HEK293 (cell line): ENCODE measurements around the gene ZNHIT3.

ENCODE experiments used
- BCL11B ChIP-seq: fragments of 450-650 bp; formaldehyde crosslinking; IDR thresholded peaks from 2 replicates; pipeline ENCODE4 v1.5.1; 2016; ENCODE audit warnings: low read depth, missing biosample characterization, missing genetic modification characterization
- GFI1B ChIP-seq: fragments of 450-650 bp; formaldehyde crosslinking; IDR thresholded peaks from 2 replicates; pipeline ENCODE4 v1.5.1; 2016; ENCODE audit warnings: missing biosample characterization, missing genetic modification characterization
- GLI2 ChIP-seq: fragments of 450-650 bp; formaldehyde crosslinking; IDR thresholded peaks from 2 replicates; pipeline ENCODE4; 2017; ENCODE audit warnings: missing biosample characterization, missing genetic modification characterization, low read depth, borderline replicate concordance
- INSM2 ChIP-seq: fragments of 450-650 bp; formaldehyde crosslinking; IDR thresholded peaks from 2 replicates; pipeline ENCODE4 v1.5.1; 2016; ENCODE audit warnings: missing biosample characterization, missing genetic modification characterization
- OSR2 ChIP-seq: fragments of 450-650 bp; formaldehyde crosslinking; IDR thresholded peaks from 2 replicates; pipeline ENCODE4 v1.5.1; 2016; ENCODE audit warnings: missing biosample characterization, missing genetic modification characterization
- SP7 ChIP-seq: fragments of 450-650 bp; formaldehyde crosslinking; IDR thresholded peaks from 2 replicates; pipeline ENCODE4 v1.5.1; 2016; ENCODE audit warnings: missing biosample characterization, missing genetic modification characterization
- TCF7L2 ChIP-seq: IDR thresholded peaks from 2 replicates; pipeline ENCODE4 v1.6.1; 2011; ENCODE audit warnings: low read depth, mild to moderate bottlenecking, inconsistent platforms, low read length, moderate library complexity, borderline replicate concordance
- ZBTB1 ChIP-seq: fragments of 450-650 bp; formaldehyde crosslinking; IDR thresholded peaks from 2 replicates; pipeline ENCODE4 v1.5.1; 2016; ENCODE audit warnings: missing biosample characterization, missing genetic modification characterization
- ZBTB48 ChIP-seq: fragments of 450-650 bp; formaldehyde crosslinking; IDR thresholded peaks from 2 replicates; pipeline ENCODE4 v1.5.1; 2016; ENCODE audit warnings: missing biosample characterization, missing genetic modification characterization
- ZBTB7A ChIP-seq: fragments of 450-650 bp; formaldehyde crosslinking; IDR thresholded peaks from 2 replicates; pipeline ENCODE4 v1.5.1; 2016; ENCODE audit warnings: low read depth, missing biosample characterization, missing genetic modification characterization
- ZFP41 ChIP-seq: fragments of 450-650 bp; formaldehyde crosslinking; IDR thresholded peaks from 2 replicates; pipeline ENCODE4 v1.5.1; 2016; ENCODE audit warnings: missing biosample characterization, missing genetic modification characterization, borderline replicate concordance
- ZIC2 ChIP-seq: fragments of 450-650 bp; formaldehyde crosslinking; IDR thresholded peaks from 2 replicates; pipeline ENCODE4 v1.5.1; 2016; ENCODE audit warnings: missing biosample characterization, missing genetic modification characterization
- ZNF112 ChIP-seq: fragments of 450-650 bp; formaldehyde crosslinking; IDR thresholded peaks from 2 replicates; pipeline ENCODE4 v1.5.0; 2017; ENCODE audit warnings: missing biosample characterization, missing genetic modification characterization
- ZNF138 ChIP-seq: fragments of 450-650 bp; formaldehyde crosslinking; IDR thresholded peaks from 2 replicates; pipeline ENCODE4 v1.5.1; 2016; ENCODE audit warnings: missing biosample characterization, missing genetic modification characterization, borderline replicate concordance
- ZNF140 ChIP-seq: fragments of 450-650 bp; formaldehyde crosslinking; IDR thresholded peaks from 2 replicates; pipeline ENCODE4 v1.5.1; 2016; ENCODE audit warnings: missing biosample characterization, missing genetic modification characterization
- ZNF16 ChIP-seq: fragments of 450-650 bp; formaldehyde crosslinking; IDR thresholded peaks from 2 replicates; pipeline ENCODE4 v1.5.1; 2016; ENCODE audit warnings: low read depth, missing biosample characterization, missing genetic modification characterization
- ZNF19 ChIP-seq: fragments of 450-650 bp; formaldehyde crosslinking; IDR thresholded peaks from 2 replicates; pipeline ENCODE4; 2016; ENCODE audit warnings: missing biosample characterization, missing genetic modification characterization, low read depth
- ZNF23 ChIP-seq: fragments of 450-650 bp; formaldehyde crosslinking; IDR thresholded peaks from 2 replicates; pipeline ENCODE4 v1.5.1; 2016; ENCODE audit warnings: missing biosample characterization, missing genetic modification characterization, borderline replicate concordance
- ZNF292 ChIP-seq: fragments of 450-650 bp; formaldehyde crosslinking; IDR thresholded peaks from 2 replicates; pipeline ENCODE4 v1.5.1; 2016; ENCODE audit warnings: low read depth, missing biosample characterization, missing genetic modification characterization, borderline replicate concordance
- ZNF311 ChIP-seq: fragments of 450-650 bp; formaldehyde crosslinking; IDR thresholded peaks from 2 replicates; pipeline ENCODE4 v1.5.1; 2017; ENCODE audit warnings: missing biosample characterization, missing genetic modification characterization, borderline replicate concordance
- ZNF391 ChIP-seq: fragments of 450-650 bp; formaldehyde crosslinking; IDR thresholded peaks from 2 replicates; pipeline ENCODE4 v1.5.1; 2016; ENCODE audit warnings: low read depth, missing biosample characterization, missing genetic modification characterization, borderline replicate concordance
- ZNF513 ChIP-seq: fragments of 450-650 bp; IDR thresholded peaks from 2 replicates; pipeline ENCODE4 v1.5.1; 2018; ENCODE audit warnings: missing biosample characterization, missing genetic modification characterization
- ZNF521 ChIP-seq: fragments of 450-650 bp; formaldehyde crosslinking; IDR thresholded peaks from 2 replicates; pipeline ENCODE4 v1.5.1; 2017; ENCODE audit warnings: missing biosample characterization, mild to moderate bottlenecking, missing genetic modification characterization
- ZNF529 ChIP-seq: fragments of 450-650 bp; formaldehyde crosslinking; IDR thresholded peaks from 2 replicates; pipeline ENCODE4 v1.5.1; 2017; ENCODE audit warnings: missing genetic modification characterization, missing biosample characterization; ENCODE audit not compliant: insufficient replicate concordance
- ZNF558 ChIP-seq: fragments of 450-650 bp; formaldehyde crosslinking; IDR thresholded peaks from 2 replicates; pipeline ENCODE4 v1.5.1; 2016; ENCODE audit warnings: missing biosample characterization, missing genetic modification characterization
- ZNF600 ChIP-seq: fragments of 450-650 bp; formaldehyde crosslinking; IDR thresholded peaks from 2 replicates; pipeline ENCODE4 v1.5.1; 2016; ENCODE audit warnings: missing biosample characterization, missing genetic modification characterization
- ZNF639 ChIP-seq: fragments of 450-650 bp; formaldehyde crosslinking; IDR thresholded peaks from 2 replicates; pipeline ENCODE4 v1.5.1; 2016; ENCODE audit warnings: missing biosample characterization, missing genetic modification characterization
- ZNF670 ChIP-seq: fragments of 450-650 bp; formaldehyde crosslinking; IDR thresholded peaks from 2 replicates; pipeline ENCODE4 v1.5.1; 2016; ENCODE audit warnings: missing biosample characterization, missing genetic modification characterization, low read depth
- TF ChIP-seq, protein P1 (sequence below): fragments of 450-650 bp; formaldehyde crosslinking; conservative IDR thresholded peaks from 2 replicates; pipeline ENCODE4 v1.5.1; 2016; ENCODE audit warnings: low read depth, missing biosample characterization, missing genetic modification characterization

ZNHIT3 gene

DNA sequence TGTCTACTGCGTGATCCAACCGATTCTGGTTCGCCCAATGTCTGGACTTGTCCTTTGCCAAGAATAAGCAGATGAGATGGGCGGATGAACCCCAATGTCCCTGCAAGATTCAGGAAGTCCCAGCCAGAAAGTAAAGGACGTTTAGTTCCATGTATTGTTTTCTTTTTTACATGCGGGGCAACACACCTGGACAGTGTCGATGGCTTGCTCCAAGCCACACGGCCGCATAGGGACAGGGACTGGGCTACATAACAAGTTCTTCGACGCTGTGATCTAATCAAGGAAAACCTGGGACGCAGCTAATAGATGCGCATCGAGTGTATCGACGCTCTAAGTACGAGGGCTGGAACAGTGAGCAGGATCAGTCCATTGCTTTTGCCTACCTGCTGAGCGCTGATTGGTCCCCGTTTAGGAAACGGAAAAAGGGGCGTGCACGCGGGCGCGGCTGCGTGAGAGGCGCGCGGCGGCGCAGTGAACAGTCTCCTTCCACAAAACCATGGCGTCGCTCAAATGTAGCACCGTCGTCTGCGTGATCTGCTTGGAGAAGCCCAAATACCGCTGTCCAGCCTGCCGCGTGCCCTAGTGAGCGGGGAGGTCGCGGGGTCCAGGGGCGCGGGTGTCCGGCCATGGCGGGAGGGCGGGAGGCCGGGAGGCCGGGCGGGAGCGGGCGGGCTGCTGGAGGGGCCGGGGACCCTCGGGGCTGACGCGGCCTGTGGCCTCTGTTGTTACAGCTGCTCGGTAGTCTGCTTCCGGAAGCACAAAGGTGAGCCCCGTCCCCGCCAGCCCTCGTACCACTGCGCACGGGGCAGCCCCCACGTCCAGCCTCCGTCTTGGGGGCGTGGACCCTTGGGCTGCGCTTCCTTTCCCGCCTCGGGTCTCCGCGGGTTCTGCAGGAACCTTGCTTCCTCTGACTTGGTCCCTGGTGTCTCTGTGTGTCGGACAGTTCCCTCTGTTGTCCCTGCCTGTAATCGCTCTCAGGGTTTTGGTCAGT lies at the start of gene ZNHIT3 (continued):
- TF ChIP-seq ZNF138 (tag by site-specific recombination), result no peak
- TF ChIP-seq ZBTB7A (tag by site-specific recombination), result 0 out of 2 replicates have a peak, but pooled peaks have one; percentile 26
- TF ChIP-seq ZNF311 (tag by site-specific recombination), result no peak
- no peak for TF ChIP-seq ZNF670 (tag by site-specific recombination)
- TF ChIP-seq BCL11B (tag by site-specific recombination), result no peak
- no peak for TF ChIP-seq ZNF529 (tag by site-specific recombination)
- TF ChIP-seq TCF7L2, result no peak
- TF ChIP-seq SP7 (tag by site-specific recombination), result peak; percentile 82
- no peak for TF ChIP-seq INSM2 (tag by site-specific recombination)
- TF ChIP-seq ZNF140, result no peak
- no peak for TF ChIP-seq ZNF292
- no peak for TF ChIP-seq ZNF558 (tag by site-specific recombination)
- no peak for TF ChIP-seq ZIC2 (tag by site-specific recombination)
- no peak for TF ChIP-seq GFI1B (tag by site-specific recombination)
- TF ChIP-seq ZNF23, result no peak
- TF ChIP-seq ZNF112, result no peak
- TF ChIP-seq ZNF639 (tag by site-specific recombination), result peak; percentile 69
- no peak for TF ChIP-seq ZNF19 (tag by site-specific recombination)
- TF ChIP-seq ZNF513 (tag by site-specific recombination), result no peak
- TF ChIP-seq GLI2 (tag by site-specific recombination), result no peak
- no peak for TF ChIP-seq OSR2
- peak; percentile 50; the same call in 1 of the 2 replicates for TF ChIP-seq ZBTB48 (tag by site-specific recombination)
- TF ChIP-seq ZNF16 (tag by site-specific recombination), result no peak
- TF ChIP-seq ZBTB1 (tag by site-specific recombination), result no peak
- TF ChIP-seq, protein P1, sequence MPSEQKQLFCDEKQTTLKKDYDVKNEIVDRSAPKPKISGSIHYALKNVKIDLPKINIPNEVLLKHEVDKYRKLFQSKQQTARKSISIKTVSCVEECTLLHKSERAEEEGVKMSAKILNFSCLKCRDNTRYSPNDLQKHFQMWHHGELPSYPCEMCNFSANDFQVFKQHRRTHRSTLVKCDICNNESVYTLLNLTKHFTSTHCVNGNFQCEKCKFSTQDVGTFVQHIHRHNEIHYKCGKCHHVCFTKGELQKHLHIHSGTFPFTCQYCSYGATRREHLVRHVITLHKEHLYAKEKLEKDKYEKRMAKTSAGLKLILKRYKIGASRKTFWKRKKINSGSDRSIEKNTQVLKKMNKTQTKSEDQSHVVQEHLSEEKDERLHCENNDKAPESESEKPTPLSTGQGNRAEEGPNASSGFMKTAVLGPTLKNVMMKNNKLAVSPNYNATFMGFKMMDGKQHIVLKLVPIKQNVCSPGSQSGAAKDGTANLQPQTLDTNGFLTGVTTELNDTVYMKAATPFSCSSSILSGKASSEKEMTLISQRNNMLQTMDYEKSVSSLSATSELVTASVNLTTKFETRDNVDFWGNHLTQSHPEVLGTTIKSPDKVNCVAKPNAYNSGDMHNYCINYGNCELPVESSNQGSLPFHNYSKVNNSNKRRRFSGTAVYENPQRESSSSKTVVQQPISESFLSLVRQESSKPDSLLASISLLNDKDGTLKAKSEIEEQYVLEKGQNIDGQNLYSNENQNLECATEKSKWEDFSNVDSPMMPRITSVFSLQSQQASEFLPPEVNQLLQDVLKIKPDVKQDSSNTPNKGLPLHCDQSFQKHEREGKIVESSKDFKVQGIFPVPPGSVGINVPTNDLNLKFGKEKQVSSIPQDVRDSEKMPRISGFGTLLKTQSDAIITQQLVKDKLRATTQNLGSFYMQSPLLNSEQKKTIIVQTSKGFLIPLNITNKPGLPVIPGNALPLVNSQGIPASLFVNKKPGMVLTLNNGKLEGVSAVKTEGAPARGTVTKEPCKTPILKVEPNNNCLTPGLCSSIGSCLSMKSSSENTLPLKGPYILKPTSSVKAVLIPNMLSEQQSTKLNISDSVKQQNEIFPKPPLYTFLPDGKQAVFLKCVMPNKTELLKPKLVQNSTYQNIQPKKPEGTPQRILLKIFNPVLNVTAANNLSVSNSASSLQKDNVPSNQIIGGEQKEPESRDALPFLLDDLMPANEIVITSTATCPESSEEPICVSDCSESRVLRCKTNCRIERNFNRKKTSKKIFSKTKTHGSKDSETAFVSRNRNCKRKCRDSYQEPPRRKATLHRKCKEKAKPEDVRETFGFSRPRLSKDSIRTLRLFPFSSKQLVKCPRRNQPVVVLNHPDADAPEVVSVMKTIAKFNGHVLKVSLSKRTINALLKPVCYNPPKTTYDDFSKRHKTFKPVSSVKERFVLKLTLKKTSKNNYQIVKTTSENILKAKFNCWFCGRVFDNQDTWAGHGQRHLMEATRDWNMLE (tag by site-specific recombination), result peak; percentile 89
- no peak for TF ChIP-seq ZNF521 (tag by site-specific recombination)
- 0 out of 2 replicates have a peak, but pooled peaks have one; percentile 25 for TF ChIP-seq ZNF391
- TF ChIP-seq ZNF600 (tag by site-specific recombination), result peak; percentile 69
- no peak for TF ChIP-seq ZFP41 (tag by site-specific recombination)
